Osteocyte (in vitro differentiated cells): ENCODE results near the gene ZNF679. TPM values are rescaled to one million over a fixed set of nuclear protein-coding genes. Genes with fewer than 3 reads are reported as not detected.
"Not testable (repeated sequence)": the region's sequence is repeated elsewhere in the genome, so short reads cannot be mapped to it uniquely, and the experiment has no call there.

Source experiments
- DNase-seq: peaks from one replicate; pipeline ENCODE4 v3.0.0; 2021; ENCODE audit warnings: mixed read lengths; ENCODE audit not compliant: unreplicated experiment; ENCODE audit errors: extremely low spot score
- H3K27ac Mint-ChIP-seq: one replicate; pipeline ENCODE4 v1.8.0; 2021; ENCODE audit warnings: mild to moderate bottlenecking, mixed read lengths; ENCODE audit not compliant: unreplicated experiment
- H3K27me3 Mint-ChIP-seq: one replicate; pipeline ENCODE4 v1.8.0; 2021; ENCODE audit warnings: mixed read lengths; ENCODE audit not compliant: unreplicated experiment
- H3K36me3 Mint-ChIP-seq: one replicate; pipeline ENCODE4 v1.8.0; 2021; ENCODE audit warnings: mixed read lengths; ENCODE audit not compliant: unreplicated experiment
- H3K4me1 Mint-ChIP-seq: one replicate; pipeline ENCODE4 v1.8.0; 2021; ENCODE audit warnings: mixed read lengths; ENCODE audit not compliant: unreplicated experiment
- H3K4me3 Mint-ChIP-seq: one replicate; pipeline ENCODE4 v1.8.0; 2021; ENCODE audit warnings: mild to moderate bottlenecking, moderate library complexity, mixed read lengths; ENCODE audit not compliant: unreplicated experiment
- H3K9me3 Mint-ChIP-seq: one replicate; pipeline ENCODE4 v1.8.0; 2021; ENCODE audit warnings: mixed read lengths; ENCODE audit not compliant: unreplicated experiment
- total RNA-seq: library from RNA; stranded (reverse); gene quantifications from 2 replicates; pipeline ENCODE4 v1.2.1, GENCODE V29; 2021
- TF ChIP-seq, protein P1 (sequence below): fragments of 200-600 bp; sonication (generic); IDR thresholded peaks from 2 replicates; pipeline ENCODE4 v1.5.0; 2021; ENCODE audit warnings: antibody characterized with exemption, mild to moderate bottlenecking, moderate library complexity

Gene ZNF679
- total RNA-seq, 1 donor from 2014 or later: not detected

DNA sequence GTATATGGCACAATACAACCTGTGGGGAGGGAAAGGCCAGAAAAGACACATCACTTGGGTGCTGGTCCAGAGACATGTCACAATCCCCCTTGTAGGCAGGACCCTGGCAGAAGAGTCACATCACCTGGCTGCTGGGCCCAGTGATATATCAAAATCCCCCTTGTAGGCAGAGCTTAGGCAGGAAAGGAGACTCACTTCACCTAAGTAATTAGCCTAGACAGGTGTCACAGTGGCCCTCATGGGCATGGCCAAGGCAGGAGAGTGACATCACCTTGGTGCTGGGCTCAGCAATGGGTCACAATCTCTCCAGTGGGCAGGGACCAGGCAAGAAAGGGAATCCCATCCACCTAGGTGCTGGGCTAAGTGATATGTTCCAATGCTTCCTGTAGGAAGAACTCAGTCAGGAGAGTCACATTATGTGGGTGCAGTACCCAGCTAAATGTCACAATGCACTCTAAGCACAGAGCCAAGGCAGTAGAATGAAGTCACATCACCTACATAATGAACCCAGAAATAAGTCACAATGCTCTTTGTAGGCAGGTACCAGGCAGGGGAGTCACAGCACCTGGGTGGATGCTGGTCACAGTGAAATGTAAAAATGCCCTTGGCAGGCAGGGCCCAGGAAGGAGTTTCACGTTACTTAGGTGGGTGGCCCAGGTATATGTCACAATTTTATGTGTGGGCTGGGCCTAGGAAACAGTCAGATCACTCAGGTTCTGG is 66.6 kb downstream of the ZNF679 start:
- peak; percentile 51 for DNase-seq
- no peak overlapping the region for H3K4me3 Mint-ChIP-seq
- H3K9me3 Mint-ChIP-seq: peaks cover 46% of the 10 kb centered on the region
- TF ChIP-seq, protein P1, sequence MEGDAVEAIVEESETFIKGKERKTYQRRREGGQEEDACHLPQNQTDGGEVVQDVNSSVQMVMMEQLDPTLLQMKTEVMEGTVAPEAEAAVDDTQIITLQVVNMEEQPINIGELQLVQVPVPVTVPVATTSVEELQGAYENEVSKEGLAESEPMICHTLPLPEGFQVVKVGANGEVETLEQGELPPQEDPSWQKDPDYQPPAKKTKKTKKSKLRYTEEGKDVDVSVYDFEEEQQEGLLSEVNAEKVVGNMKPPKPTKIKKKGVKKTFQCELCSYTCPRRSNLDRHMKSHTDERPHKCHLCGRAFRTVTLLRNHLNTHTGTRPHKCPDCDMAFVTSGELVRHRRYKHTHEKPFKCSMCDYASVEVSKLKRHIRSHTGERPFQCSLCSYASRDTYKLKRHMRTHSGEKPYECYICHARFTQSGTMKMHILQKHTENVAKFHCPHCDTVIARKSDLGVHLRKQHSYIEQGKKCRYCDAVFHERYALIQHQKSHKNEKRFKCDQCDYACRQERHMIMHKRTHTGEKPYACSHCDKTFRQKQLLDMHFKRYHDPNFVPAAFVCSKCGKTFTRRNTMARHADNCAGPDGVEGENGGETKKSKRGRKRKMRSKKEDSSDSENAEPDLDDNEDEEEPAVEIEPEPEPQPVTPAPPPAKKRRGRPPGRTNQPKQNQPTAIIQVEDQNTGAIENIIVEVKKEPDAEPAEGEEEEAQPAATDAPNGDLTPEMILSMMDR: no peak
- no peaks in the 10 kb centered on the region for H3K36me3 Mint-ChIP-seq
- H3K4me1 Mint-ChIP-seq: no peaks in the 10 kb centered on the region
- H3K27me3 Mint-ChIP-seq: no peaks in the 10 kb centered on the region
- H3K27ac Mint-ChIP-seq: no peak overlapping the region

DNA sequence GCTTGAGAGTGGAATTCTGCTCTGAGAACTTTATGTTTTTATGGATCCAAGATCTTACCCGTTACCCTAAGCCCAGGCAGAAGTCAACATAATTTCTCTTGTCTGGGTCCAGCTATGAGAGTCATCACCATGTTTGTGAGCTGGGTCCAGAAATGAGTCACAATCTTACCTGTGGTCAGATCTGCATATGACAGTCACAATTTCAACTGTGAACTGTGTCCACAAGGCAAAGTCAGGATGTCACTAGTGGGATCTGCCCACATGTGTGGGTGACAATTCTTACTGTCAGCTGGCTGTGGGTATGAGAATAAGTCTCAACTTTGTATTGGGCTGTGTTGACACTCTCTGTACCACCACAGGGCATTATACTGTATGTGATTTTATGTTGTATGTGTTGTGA is 69.1 kb downstream of the ZNF679 start:
- H3K9me3 Mint-ChIP-seq: peaks cover 54% of the 10 kb centered on the region
- not testable (repeated sequence) for H3K4me1 Mint-ChIP-seq, H3K27me3 Mint-ChIP-seq, DNase-seq, H3K4me3 Mint-ChIP-seq, H3K27ac Mint-ChIP-seq, H3K36me3 Mint-ChIP-seq

DNA sequence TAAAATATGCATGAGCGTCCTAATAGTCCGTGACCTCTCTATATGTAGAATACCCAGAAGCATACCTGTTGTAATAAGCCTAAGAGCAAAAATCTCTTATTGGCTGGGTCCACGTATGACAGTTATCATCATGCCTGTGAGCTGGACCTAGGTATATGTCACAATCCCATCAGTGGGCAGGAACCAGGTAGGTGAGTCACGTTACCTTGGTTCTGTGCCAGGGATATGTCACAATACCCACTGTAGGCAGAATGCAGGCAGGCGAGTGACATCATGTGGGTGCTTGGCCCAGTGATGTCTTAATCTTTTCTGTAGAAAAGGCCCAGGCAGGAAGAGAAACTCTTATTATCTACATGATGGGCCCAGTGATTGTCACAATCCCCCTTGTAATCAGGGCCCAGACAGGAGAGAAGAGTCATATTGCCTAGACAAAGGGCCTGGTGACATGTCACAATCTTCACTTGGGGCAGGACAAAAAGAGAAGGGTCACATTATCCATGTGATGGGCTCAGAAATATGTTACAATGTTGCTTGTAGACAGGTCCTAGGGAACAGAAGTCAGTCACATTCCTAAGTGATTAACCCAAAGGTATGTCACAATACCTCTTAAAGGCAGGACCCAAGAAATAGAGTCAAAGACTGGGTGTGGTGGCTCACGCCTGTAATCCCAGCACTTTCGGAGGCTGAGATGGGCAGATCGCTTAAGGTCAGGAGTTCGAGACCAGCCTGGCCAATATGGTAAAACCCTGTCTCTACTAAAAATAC is 72.5 kb downstream of the ZNF679 start:
- H3K9me3 Mint-ChIP-seq: peaks cover 46% of the 10 kb centered on the region
- H3K4me1 Mint-ChIP-seq: no peaks in the 10 kb centered on the region
- no peak overlapping the region for H3K27ac Mint-ChIP-seq
- DNase-seq: no peak
- TF ChIP-seq, protein P1: no peak
- H3K27me3 Mint-ChIP-seq: no peaks in the 10 kb centered on the region
- no peaks in the 10 kb centered on the region for H3K36me3 Mint-ChIP-seq
- H3K4me3 Mint-ChIP-seq: no peak overlapping the region

DNA sequence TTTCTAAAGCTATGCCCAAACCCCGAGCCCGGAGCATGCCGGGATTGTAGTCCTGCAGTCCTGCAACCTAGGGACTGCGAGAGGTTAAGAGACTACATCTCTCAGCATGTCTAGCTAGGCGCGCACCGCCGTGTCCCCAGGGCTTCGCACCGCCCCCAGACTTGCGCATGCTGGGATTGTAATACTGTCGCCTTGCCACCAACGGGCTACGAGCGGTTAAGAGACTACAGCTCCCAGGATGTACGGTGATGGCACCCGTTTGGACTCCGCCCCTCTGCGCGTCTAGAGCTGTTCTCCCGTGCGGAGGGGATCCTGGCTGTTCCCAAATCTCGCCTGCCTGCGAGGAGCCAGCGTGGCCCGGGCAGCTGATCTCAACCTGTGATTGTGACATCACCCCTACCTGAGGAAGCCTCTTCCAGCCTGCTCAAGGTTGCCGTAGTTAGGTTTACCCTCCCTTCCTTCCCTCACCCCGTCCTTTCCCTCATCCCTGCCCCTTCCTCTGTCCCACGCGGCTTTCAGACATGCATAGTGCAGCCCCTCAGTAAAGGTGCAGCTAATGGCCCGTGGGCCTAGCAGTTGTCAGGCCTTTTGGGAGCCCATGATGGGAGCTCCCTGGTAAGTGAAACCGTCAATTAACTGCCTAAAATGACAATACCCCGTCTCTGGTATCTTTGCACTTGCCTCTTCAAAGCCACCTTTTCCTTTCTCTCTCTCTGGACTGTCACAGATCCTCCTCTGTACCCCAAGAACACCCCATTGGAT is 79.2 kb downstream of the ZNF679 start:
- TF ChIP-seq, protein P1: no peak
- DNase-seq: no peak
- Mint-ChIP-seq H3K4me3 (no peak overlapping the region), H3K36me3 (peaks cover 2% of the 10 kb centered on the region), H3K9me3 (peaks cover 28% of the 10 kb centered on the region), H3K4me1 (no peaks in the 10 kb centered on the region), H3K27me3 (no peaks in the 10 kb centered on the region), H3K27ac (no peak overlapping the region)

DNA sequence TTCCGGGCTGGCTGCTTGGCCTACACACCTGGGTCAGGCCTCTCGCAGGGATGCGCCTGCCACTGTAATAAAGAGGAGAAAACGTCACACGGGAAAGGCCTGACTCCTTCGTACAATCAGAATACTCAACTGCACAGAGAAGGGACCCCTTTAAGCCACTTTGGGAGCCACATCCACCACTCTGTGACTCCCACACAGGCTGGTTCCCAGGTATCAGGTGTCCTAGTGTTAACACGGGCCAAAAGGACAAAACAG is 79.7 kb downstream of the ZNF679 start:
- H3K27me3 Mint-ChIP-seq: no peaks in the 10 kb centered on the region
- no peak overlapping the region for H3K27ac Mint-ChIP-seq
- TF ChIP-seq, protein P1: no peak
- no peak for DNase-seq
- no peak overlapping the region for H3K4me3 Mint-ChIP-seq
- peaks cover 33% of the 10 kb centered on the region for H3K9me3 Mint-ChIP-seq
- H3K36me3 Mint-ChIP-seq: peaks cover 2% of the 10 kb centered on the region
- H3K4me1 Mint-ChIP-seq: no peaks in the 10 kb centered on the region
